Esophagus muscularis mucosa (tissue), 4 donors: ENCODE data around the gene MRPS26. TPM values are rescaled to one million over a fixed set of nuclear protein-coding genes. Genes with fewer than 3 reads are reported as not detected.

ENCODE experiments used
- DNase-seq: peaks from one replicate; pipeline ENCODE4 v3.0.0-alpha.2; 2017; ENCODE audit errors: extremely low spot score
- H3K27ac ChIP-seq, 4 donors: fragments of 200-600 bp; sonication (generic); replicated peaks in 1 of 4; 1 replicate in 3 of 4; 2 replicates in 1 of 4; pipeline ENCODE4 v1.5.1; 2016 to 2019; ENCODE audit warnings: mild to moderate bottlenecking in 1 of 4
- H3K27me3 ChIP-seq, 4 donors: fragments of 200-600 bp; sonication (generic); one replicate each; pipeline versions ENCODE4 v1.5.1 to v1.6.0; 2016 to 2019
- H3K36me3 ChIP-seq, 4 donors: fragments of 200-600 bp; sonication (generic); one replicate each; pipeline ENCODE4 v1.5.1; 2016 to 2019
- H3K4me1 ChIP-seq, 4 donors: fragments of 200-600 bp; sonication (generic); one replicate each; pipeline ENCODE4 v1.5.1; 2016 to 2019
- H3K4me3 ChIP-seq, 4 donors: fragments of 200-600 bp; sonication (generic); 1 replicate in 2 of 4; 2 replicates in 2 of 4; pipeline ENCODE4 v1.5.1; 2016 to 2019; ENCODE audit warnings: mild to moderate bottlenecking in 4 of 4, moderate library complexity in 1 of 4
- H3K9me3 ChIP-seq, 4 donors: fragments of 200-600 bp; sonication (generic); 1 replicate in 3 of 4; 2 replicates in 1 of 4; pipeline ENCODE4 v1.5.1; 2016 to 2019
- EP300 ChIP-seq: sonication (generic); formaldehyde crosslinking; IDR thresholded peaks from one replicate; pipeline ENCODE4 v1.6.1; 2017; ENCODE audit warnings: antibody characterized with exemption
- POLR2A ChIP-seq: fragments of 450-650 bp; IDR thresholded peaks from one replicate; pipeline ENCODE4 v1.6.1; 2017; ENCODE audit warnings: antibody characterized with exemption, moderate library complexity, mild to moderate bottlenecking, low read depth
- POLR2AphosphoS5 ChIP-seq, 2 donors: sonication (generic); formaldehyde crosslinking; IDR thresholded peaks; one replicate each; pipeline ENCODE4 v1.6.1; 2017; ENCODE audit warnings: antibody characterized with exemption in 2 of 2
- WGBS: methylation state at CpG from one replicate; pipeline ENCODE4 v1.1.5; 2018; 5-methylcytosine and 5-hydroxymethylcytosine counted together
- intact Hi-C: fragments of 100-400 bp; cut with DNase I; formaldehyde crosslinking; loops from one replicate; pipeline ENCODE4 v1.15.1; 2023
- total RNA-seq, 4 donors: library from RNA; depleted of rRNA; stranded (reverse); fragments of >200 nt; gene quantifications; one replicate each; pipeline versions ENCODE4 v1.1.0 to v1.2.1, GENCODE V29; 2016
- TF ChIP-seq, protein P1 (sequence below), 3 experiments: fragments of 200-600 bp in 2 of 3; fragments of 450-650 bp in 1 of 3; sonication (generic) in 2 of 3; IDR thresholded peaks; one replicate each; pipeline ENCODE4 v1.5.1; 2017 to 2019; ENCODE audit warnings: antibody characterized with exemption in 3 of 3, mild to moderate bottlenecking in 2 of 3, moderate library complexity in 1 of 3

MRPS26 gene
- total RNA-seq, 4 donors from 2014 or later, result 52.3 to 90.7 (median 71.5) TPM

GRCh38 chr20:3094848-3095629 lies 49.2 kb downstream of the MRPS26 start:
- no peak overlapping the region for H3K4me3 ChIP-seq
- peaks cover 0 to 13% (median 10%) of the 10 kb centered on the region in 4 donors for H3K4me1 ChIP-seq
- H3K27me3 ChIP-seq, result peaks cover 0 to 73% (median 11%) of the 10 kb centered on the region in 4 donors
- no peaks in the 10 kb centered on the region for H3K9me3 ChIP-seq
- no peak for TF ChIP-seq POLR2A
- TF ChIP-seq POLR2AphosphoS5 (IDR thresholded peaks at IDR 0.05), result no peak
- TF ChIP-seq EP300, result no peak
- TF ChIP-seq, protein P1, sequence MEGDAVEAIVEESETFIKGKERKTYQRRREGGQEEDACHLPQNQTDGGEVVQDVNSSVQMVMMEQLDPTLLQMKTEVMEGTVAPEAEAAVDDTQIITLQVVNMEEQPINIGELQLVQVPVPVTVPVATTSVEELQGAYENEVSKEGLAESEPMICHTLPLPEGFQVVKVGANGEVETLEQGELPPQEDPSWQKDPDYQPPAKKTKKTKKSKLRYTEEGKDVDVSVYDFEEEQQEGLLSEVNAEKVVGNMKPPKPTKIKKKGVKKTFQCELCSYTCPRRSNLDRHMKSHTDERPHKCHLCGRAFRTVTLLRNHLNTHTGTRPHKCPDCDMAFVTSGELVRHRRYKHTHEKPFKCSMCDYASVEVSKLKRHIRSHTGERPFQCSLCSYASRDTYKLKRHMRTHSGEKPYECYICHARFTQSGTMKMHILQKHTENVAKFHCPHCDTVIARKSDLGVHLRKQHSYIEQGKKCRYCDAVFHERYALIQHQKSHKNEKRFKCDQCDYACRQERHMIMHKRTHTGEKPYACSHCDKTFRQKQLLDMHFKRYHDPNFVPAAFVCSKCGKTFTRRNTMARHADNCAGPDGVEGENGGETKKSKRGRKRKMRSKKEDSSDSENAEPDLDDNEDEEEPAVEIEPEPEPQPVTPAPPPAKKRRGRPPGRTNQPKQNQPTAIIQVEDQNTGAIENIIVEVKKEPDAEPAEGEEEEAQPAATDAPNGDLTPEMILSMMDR (IDR thresholded peaks at IDR 0.05), result no peak
- no peak overlapping the region for H3K27ac ChIP-seq
- DNase-seq, result no peak
- H3K36me3 ChIP-seq, result no peaks in the 10 kb centered on the region
- intact Hi-C loops, result no loop called here
- 87% methylated on average over 13 of the region's 13 CpGs for WGBS

Other genes starting within 250 kb of the MRPS26 start
- 1 to 10 TPM in 1 of 4 donors, under 1 TPM in 2, not detected in 1; 0.17 to 1.3 (median 0.45) TPM for gene CPXM1, start 245.4 kb upstream of the MRPS26 start, total RNA-seq
- not detected for gene C20orf141, start 231.1 kb upstream of the MRPS26 start, total RNA-seq
- not detected for gene TMEM239, start 229.7 kb upstream of the MRPS26 start, total RNA-seq
- 10 to 100 TPM; 15.1 to 24.1 (median 22.5) TPM for gene PCED1A, start 205.4 kb upstream of the MRPS26 start, total RNA-seq
- gene VPS16, start 205.3 kb upstream of the MRPS26 start, total RNA-seq, result 10 to 100 TPM; 22.0 to 37.5 (median 30.2) TPM
- gene PTPRA, start 172.6 kb upstream of the MRPS26 start, total RNA-seq, result 10 to 100 TPM; 49.2 to 80.8 (median 60.4) TPM
- not detected for gene GNRH2, start 2.4 kb upstream of the MRPS26 start, total RNA-seq
- gene OXT, start 25.6 kb downstream of the MRPS26 start, total RNA-seq, result not detected
- not detected for gene AVP, start 38.7 kb downstream of the MRPS26 start, total RNA-seq
- gene FASTKD5, start 113.8 kb downstream of the MRPS26 start, total RNA-seq, result 10 to 100 TPM; 10.8 to 15.7 (median 14.3) TPM
- 10 to 100 TPM in 1 of 4 donors, 1 to 10 TPM in 3; 5.8 to 10.3 (median 7.6) TPM for gene UBOX5, start 113.8 kb downstream of the MRPS26 start, total RNA-seq
- gene LZTS3, start 127.5 kb downstream of the MRPS26 start, total RNA-seq, result 10 to 100 TPM in 3 of 4 donors, 1 to 10 TPM in 1; 8.3 to 20.0 (median 15.3) TPM
- gene DDRGK1, start 158.6 kb downstream of the MRPS26 start, total RNA-seq, result 10 to 100 TPM; 64.4 to 86.0 (median 69.7) TPM
- 10 to 100 TPM; 18.7 to 30.0 (median 27.8) TPM for gene ITPA, start 163.4 kb downstream of the MRPS26 start, total RNA-seq
- gene SLC4A11, start 193.1 kb downstream of the MRPS26 start, total RNA-seq, result under 1 TPM in 2 of 4 donors, not detected in 2; 0.11 to 0.32 TPM